Measurements from ENCODE around the gene PHACTR3. TPM values are rescaled to one million over a fixed set of nuclear protein-coding genes. Genes with fewer than 3 reads are reported as not detected.

Gene PHACTR3
- total RNA-seq, 1 donor from 2014 or later, result 2.1 TPM

DNA sequence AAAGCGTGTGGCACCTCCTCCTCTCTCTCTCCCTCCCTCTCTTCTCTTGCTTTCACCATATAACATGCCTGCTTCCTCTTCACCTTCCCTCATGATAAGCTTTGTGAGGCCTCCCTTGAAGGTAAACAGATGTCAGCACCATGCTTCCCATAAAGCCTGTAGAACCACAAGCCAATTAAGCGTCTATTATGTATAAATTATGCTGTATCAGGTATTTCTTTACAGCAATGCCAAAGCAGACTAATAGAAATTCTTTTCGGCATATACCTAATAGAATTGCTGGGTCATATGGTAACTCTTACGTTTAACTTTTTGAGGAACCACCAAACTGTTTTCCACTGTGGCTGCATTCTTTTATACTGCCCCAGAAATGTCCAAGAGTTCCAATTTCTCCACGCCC lies 254.1 kb downstream of the PHACTR3 start:
- Mint-ChIP-seq H3K9me3 (peaks cover 8% of the 10 kb centered on the region), H3K27me3 (peaks cover 13% of the 10 kb centered on the region), H3K4me1 (ENCODE audit: unreplicated experiment) (no peaks in the 10 kb centered on the region), H3K36me3 (no peaks in the 10 kb centered on the region), H3K27ac (no peak overlapping the region), H3K4me3 (no peak overlapping the region)
- DNase-seq (ENCODE audit: extremely low spot score, unreplicated experiment), result no peak
- TF ChIP-seq, protein P1, sequence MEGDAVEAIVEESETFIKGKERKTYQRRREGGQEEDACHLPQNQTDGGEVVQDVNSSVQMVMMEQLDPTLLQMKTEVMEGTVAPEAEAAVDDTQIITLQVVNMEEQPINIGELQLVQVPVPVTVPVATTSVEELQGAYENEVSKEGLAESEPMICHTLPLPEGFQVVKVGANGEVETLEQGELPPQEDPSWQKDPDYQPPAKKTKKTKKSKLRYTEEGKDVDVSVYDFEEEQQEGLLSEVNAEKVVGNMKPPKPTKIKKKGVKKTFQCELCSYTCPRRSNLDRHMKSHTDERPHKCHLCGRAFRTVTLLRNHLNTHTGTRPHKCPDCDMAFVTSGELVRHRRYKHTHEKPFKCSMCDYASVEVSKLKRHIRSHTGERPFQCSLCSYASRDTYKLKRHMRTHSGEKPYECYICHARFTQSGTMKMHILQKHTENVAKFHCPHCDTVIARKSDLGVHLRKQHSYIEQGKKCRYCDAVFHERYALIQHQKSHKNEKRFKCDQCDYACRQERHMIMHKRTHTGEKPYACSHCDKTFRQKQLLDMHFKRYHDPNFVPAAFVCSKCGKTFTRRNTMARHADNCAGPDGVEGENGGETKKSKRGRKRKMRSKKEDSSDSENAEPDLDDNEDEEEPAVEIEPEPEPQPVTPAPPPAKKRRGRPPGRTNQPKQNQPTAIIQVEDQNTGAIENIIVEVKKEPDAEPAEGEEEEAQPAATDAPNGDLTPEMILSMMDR (conservative IDR thresholded peaks at IDR 0.05), result no peak

DNA sequence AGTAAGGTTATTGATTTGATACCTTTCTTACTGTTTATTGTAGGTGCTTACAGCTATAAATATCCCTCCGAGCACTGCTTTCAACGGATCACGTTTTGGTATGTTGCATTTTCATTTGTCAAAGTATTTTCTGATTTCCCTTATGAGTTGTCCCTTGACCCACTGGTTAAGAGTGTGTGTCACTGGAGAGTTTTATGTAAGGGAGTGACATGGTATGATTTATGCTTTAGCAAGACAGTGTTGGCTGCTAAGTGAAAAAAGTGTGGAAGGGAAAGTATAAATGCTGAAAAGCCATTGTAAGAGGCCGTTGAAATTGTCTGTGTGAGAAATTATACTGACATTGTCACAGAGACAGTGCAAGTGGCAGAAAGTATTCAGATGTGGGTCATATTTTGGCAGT lies 257.1 kb downstream of the PHACTR3 start:
- peaks cover 8% of the 10 kb centered on the region for H3K9me3 Mint-ChIP-seq
- H3K36me3 Mint-ChIP-seq, result no peaks in the 10 kb centered on the region
- H3K27ac Mint-ChIP-seq, result no peak overlapping the region
- no peak overlapping the region for H3K4me3 Mint-ChIP-seq
- TF ChIP-seq, protein P1 (conservative IDR thresholded peaks at IDR 0.05), result no peak
- no peak for DNase-seq (ENCODE audit: extremely low spot score, unreplicated experiment)
- H3K27me3 Mint-ChIP-seq, result peaks cover 13% of the 10 kb centered on the region
- H3K4me1 Mint-ChIP-seq (ENCODE audit: unreplicated experiment), result no peaks in the 10 kb centered on the region

DNA sequence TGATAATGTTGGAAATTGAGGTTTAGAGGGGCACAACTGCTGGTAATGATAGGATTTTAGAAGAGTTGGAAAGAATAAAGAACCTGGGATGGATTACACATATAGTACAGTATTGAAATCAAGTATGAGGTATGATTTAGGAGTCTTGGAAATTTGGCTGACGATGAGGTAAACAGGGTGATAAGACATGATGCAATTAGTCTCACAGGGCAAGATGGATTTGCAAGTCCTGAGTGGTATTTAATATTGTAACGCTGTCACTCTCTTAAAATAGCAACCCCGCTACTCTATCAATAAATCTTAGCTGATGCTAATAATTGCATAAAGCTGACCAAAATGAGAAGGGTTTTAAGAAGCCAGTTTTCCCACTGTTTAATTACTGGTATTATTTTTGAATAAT lies 258.7 kb downstream of the PHACTR3 start:
- Mint-ChIP-seq H3K27ac (no peak overlapping the region), H3K36me3 (no peaks in the 10 kb centered on the region), H3K4me3 (no peak overlapping the region), H3K27me3 (peaks cover 13% of the 10 kb centered on the region), H3K9me3 (peaks cover 8% of the 10 kb centered on the region), H3K4me1 (ENCODE audit: unreplicated experiment) (no peaks in the 10 kb centered on the region)
- DNase-seq (ENCODE audit: extremely low spot score, unreplicated experiment), result no peak
- TF ChIP-seq, protein P1 (conservative IDR thresholded peaks at IDR 0.05), result no peak

DNA sequence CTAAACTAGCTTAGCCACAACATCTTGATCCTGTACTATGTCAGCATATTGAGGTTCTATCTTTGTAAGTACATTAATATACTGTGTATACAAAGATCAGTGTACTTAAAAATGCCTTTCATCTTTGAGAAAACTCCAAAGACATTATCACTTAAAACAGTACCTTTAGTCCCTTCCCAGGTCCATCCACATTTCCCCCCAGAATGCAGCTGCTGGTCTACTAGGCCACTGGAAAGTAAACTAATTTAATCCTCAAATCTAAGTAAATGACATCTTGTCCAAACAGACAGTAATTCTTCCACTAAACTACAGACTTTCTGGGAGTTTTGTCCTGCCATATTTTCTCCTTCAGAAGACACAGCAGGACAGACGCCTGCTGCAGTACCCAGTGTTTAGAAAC lies 260.4 kb downstream of the PHACTR3 start:
- Mint-ChIP-seq H3K36me3 (no peaks in the 10 kb centered on the region), H3K27me3 (peaks cover 16% of the 10 kb centered on the region), H3K9me3 (no peaks in the 10 kb centered on the region), H3K4me3 (no peak overlapping the region), H3K4me1 (ENCODE audit: unreplicated experiment) (no peaks in the 10 kb centered on the region), H3K27ac (no peak overlapping the region)
- DNase-seq (ENCODE audit: extremely low spot score, unreplicated experiment), result no peak
- TF ChIP-seq, protein P1 (conservative IDR thresholded peaks at IDR 0.05), result no peak

DNA sequence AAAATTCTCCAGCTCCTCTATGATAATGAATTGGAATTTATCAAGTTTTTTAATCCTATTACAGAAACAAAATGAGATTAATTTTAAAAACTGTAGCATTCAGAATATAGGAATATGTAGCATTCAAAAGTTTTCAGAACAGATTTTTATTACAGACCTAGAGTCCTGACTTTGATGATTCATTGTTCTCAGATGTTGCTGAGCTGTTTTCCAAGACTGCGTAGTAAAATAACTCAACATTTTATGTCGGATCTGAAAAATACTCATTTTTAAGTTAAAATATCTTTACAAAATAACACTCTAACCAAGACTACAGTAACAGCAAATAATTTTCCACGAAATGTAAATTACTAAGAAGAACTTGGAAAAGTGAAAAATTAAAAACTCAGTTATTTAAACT lies 262.0 kb downstream of the PHACTR3 start:
- H3K4me3 Mint-ChIP-seq, result no peak overlapping the region
- H3K36me3 Mint-ChIP-seq, result no peaks in the 10 kb centered on the region
- H3K27me3 Mint-ChIP-seq, result peaks cover 16% of the 10 kb centered on the region
- no peak for DNase-seq (ENCODE audit: extremely low spot score, unreplicated experiment)
- no peaks in the 10 kb centered on the region for H3K9me3 Mint-ChIP-seq
- H3K4me1 Mint-ChIP-seq (ENCODE audit: unreplicated experiment), result no peaks in the 10 kb centered on the region
- no peak overlapping the region for H3K27ac Mint-ChIP-seq
- TF ChIP-seq, protein P1 (conservative IDR thresholded peaks at IDR 0.05), result no peak

DNA sequence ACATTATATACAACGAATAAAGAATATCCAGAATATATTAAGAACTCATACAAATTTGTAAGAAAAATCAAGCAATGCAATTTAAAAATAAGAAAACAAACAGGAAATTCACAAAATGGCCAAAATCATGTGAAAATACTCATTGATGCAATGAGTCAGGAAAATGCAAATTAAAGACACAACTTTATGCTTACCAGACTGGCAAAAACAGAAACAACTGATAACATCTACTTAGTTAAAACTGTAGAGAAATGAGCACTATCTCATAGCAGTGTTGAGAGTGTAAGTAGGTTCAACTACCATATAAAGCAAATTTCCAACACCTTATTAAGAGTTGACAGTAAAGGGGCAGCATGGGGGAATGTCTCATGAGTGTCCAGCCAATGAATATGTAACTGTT lies 266.8 kb downstream of the PHACTR3 start:
- Mint-ChIP-seq H3K4me3 (no peak overlapping the region), H3K4me1 (ENCODE audit: unreplicated experiment) (no peaks in the 10 kb centered on the region), H3K9me3 (no peaks in the 10 kb centered on the region), H3K36me3 (no peaks in the 10 kb centered on the region), H3K27me3 (peaks cover 3% of the 10 kb centered on the region), H3K27ac (no peak overlapping the region)
- no peak for DNase-seq (ENCODE audit: extremely low spot score, unreplicated experiment)
- TF ChIP-seq, protein P1 (conservative IDR thresholded peaks at IDR 0.05), result no peak
